Heart left ventricle (tissue), 13 donors: ENCODE results near the gene TAS2R46.
"Not testable (repeated sequence)": the region's sequence is repeated elsewhere in the genome, so short reads cannot be mapped to it uniquely, and the experiment has no call there.

Source experiments
- CTCF ChIP-seq, 12 donors: fragments of 200-600 bp; sonication (generic) in 4 of 12; IDR thresholded peaks; one replicate each; pipeline versions ENCODE4 v1.5.0 to v1.8.0; 2018 to 2022; ENCODE audit warnings: antibody characterized with exemption in 12 of 12, mild to moderate bottlenecking in 5 of 12
- POLR2A ChIP-seq, 2 donors: fragments of 450-650 bp; IDR thresholded peaks; one replicate each; pipeline ENCODE4 v1.6.1; 2017; ENCODE audit warnings: antibody characterized with exemption in 2 of 2, mild to moderate bottlenecking in 2 of 2, moderate library complexity in 2 of 2
- donor health status: ischemic (EF 13 %, LVEDD 7.1; RV severe dilation, severe dysfunction).
- donor health status: DM: no; HTN: yes; CAD: no.
- donor health status: DM: no; HTN: no; CAD: no.
- donor health status: ischemic (EF 25% LVEDD 6.9; RV normal size, moderate dysfunction).
- donor health status: ischemic (EF 25% LVEDD 5.7; RV mildly dilated, moderate dysfunction).
- donor health status: ischemic (EF 35%, LVEDD 5.7; RV mildly dilated, moderate dysfunction).
- donor health status: nonischemic (EF 11% LVEDD 7.7; RV severe dilation, severe dysfunction).
- donor health status: DM: yes; HTN: yes; CAD: no.
- donor health status: PGD.
- donor health status: ischemic (EF 29% LVEDD 5.4; RV normal size, mild dysfunction).
- donor health status: nonischemic (EF 23%, LVEDD 6.1; RV moderate dilation, normal function).

- not testable (repeated sequence) for TF ChIP-seq POLR2A, CTCF (IDR thresholded peaks at IDR 0.05)
Measured at GRCh38 chr12:11111213-11111612, 49.1 kb upstream of the TAS2R46 start.
